GM21528 (cell line): ENCODE measurements around the gene REXO1.
A peak's percentile ranks its signal among the peaks of the same experiment; 100 is the strongest.

ENCODE experiments used
- ATAC-seq: cut with Tn5 transposase; IDR thresholded peaks from one replicate; pipeline ENCODE4 v1.9.1; 2021; ENCODE audit warnings: mild to moderate bottlenecking, moderate library complexity; ENCODE audit not compliant: unreplicated experiment, low FRiP score

The REXO1 gene

GRCh38 chr19:1862424-1863327, 14.4 kb upstream of the REXO1 start:
- peak; percentile 18 for ATAC-seq

GRCh38 chr19:1862068-1862423, 13.8 kb upstream of the REXO1 start:
- no peak for ATAC-seq

- no peak for ATAC-seq
Observed at GRCh38 chr19:1861599-1862031, 13.3 kb upstream of the REXO1 start.

GRCh38 chr19:1860821-1861598, 12.7 kb upstream of the REXO1 start:
- ATAC-seq = no peak

- no peak for ATAC-seq
Observed at GRCh38 chr19:1860042-1860775, 11.9 kb upstream of the REXO1 start.

- ATAC-seq = no peak
Observed at GRCh38 chr19:1859331-1859781, 11.1 kb upstream of the REXO1 start.

GRCh38 chr19:1858412-1859081, 10.3 kb upstream of the REXO1 start:
- ATAC-seq = no peak

GRCh38 chr19:1857648-1858326, 9.5 kb upstream of the REXO1 start:
- ATAC-seq = no peak

GRCh38 chr19:1856698-1857603, 8.7 kb upstream of the REXO1 start:
- ATAC-seq = no peak

- no peak for ATAC-seq
Observed at GRCh38 chr19:1856345-1856697, 8.0 kb upstream of the REXO1 start.

- ATAC-seq = no peak
Observed at GRCh38 chr19:1855828-1856255, 7.6 kb upstream of the REXO1 start.

GRCh38 chr19:1855040-1855827, 7.0 kb upstream of the REXO1 start:
- peak; percentile 34 for ATAC-seq

GRCh38 chr19:1854542-1855039, 6.3 kb upstream of the REXO1 start:
- no peak for ATAC-seq

- no peak for ATAC-seq
Observed at GRCh38 chr19:1854039-1854541, 5.8 kb upstream of the REXO1 start.

- no peak for ATAC-seq
Observed at GRCh38 chr19:1853295-1854038, 5.2 kb upstream of the REXO1 start.

- no peak for ATAC-seq
Observed at GRCh38 chr19:1852581-1853128, 4.4 kb upstream of the REXO1 start.
